Ovary (tissue), 3 donors: ENCODE data around the gene ABCF1.

Source experiments
- EP300 ChIP-seq: sonication (generic); formaldehyde crosslinking; IDR thresholded peaks from one replicate; pipeline ENCODE4 v1.6.1; 2017; ENCODE audit warnings: antibody characterized with exemption
- POLR2A ChIP-seq: fragments of 450-650 bp; IDR thresholded peaks from one replicate; pipeline ENCODE4 v1.6.1; 2017; ENCODE audit warnings: antibody characterized with exemption, mild to moderate bottlenecking, moderate library complexity
- TF ChIP-seq, protein P1 (sequence below), 3 donors: fragments of 450-650 bp in 2 of 3; fragments of 200-600 bp in 1 of 3; IDR thresholded peaks; one replicate each; pipeline versions ENCODE4 v1.5.1 to v1.8.0; 2016 to 2022; ENCODE audit warnings: antibody characterized with exemption in 3 of 3, mild to moderate bottlenecking in 1 of 3
- donor health status: DM: no; HTN: no; CAD: no.

DNA sequence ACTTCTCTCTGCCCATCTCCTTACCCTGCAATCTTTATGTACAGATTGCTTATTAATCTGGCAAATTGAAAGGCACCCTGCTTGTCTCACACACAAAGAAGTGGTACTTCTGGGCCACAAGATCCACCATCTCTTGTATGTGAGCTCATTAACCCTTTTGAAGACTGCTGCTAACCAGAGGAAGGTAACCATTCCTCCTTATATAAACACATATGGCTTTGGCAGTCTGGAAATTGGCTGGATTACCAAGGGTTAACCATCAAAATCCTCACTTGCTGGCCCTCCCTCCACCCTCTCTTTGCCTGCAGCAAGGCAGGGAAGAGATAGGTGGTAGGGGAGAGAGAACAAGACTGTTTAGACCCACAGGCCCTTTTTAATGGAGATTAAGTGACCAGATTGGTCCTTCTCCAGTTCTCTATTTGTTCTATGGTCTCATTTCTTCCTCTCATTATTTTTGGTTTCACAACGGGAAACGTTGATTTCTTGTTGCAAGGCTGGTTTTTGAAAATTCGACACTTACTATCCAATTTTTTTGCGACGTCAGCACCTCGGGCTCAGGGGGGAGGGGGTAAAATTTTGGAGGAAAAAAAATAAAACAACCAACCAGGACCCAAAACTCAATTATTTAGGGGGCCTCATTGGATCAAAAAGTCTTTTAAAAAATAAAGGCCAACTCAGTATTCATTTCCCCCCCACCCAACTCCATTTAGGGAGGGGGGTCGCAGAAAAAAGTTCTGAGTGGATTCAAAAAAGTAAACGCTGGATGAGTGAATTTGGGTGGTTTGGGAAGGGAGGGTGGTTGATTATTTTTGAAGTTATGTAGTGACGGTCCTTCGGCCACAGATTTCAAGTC is 44.9 kb downstream of the ABCF1 start:
- TF ChIP-seq POLR2A = no peak
- TF ChIP-seq, protein P1, sequence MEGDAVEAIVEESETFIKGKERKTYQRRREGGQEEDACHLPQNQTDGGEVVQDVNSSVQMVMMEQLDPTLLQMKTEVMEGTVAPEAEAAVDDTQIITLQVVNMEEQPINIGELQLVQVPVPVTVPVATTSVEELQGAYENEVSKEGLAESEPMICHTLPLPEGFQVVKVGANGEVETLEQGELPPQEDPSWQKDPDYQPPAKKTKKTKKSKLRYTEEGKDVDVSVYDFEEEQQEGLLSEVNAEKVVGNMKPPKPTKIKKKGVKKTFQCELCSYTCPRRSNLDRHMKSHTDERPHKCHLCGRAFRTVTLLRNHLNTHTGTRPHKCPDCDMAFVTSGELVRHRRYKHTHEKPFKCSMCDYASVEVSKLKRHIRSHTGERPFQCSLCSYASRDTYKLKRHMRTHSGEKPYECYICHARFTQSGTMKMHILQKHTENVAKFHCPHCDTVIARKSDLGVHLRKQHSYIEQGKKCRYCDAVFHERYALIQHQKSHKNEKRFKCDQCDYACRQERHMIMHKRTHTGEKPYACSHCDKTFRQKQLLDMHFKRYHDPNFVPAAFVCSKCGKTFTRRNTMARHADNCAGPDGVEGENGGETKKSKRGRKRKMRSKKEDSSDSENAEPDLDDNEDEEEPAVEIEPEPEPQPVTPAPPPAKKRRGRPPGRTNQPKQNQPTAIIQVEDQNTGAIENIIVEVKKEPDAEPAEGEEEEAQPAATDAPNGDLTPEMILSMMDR (IDR thresholded peaks at IDR 0.05) = no peak
- no peak for TF ChIP-seq EP300
